ENCODE results near the gene FKBP14.

- no peak for TF ChIP-seq CTCF (IDR thresholded peaks at IDR 0.05)
- TF ChIP-seq POLR2A (IDR thresholded peaks at IDR 0.05), result no peak
These were observed 42.8 kb upstream of the FKBP14 start for GRCh38 chr7:30069096-30069867.

Measured in tibial nerve (tissue), 3 donors.